Middle frontal gyrus (tissue), 1 donor: Measurements from ENCODE around the gene SFXN1.
"Not testable (repeated sequence)": the region's sequence is repeated elsewhere in the genome, so short reads cannot be mapped to it uniquely, and the experiment has no call there.

ENCODE experiments used
- DNase-seq: peaks from one replicate; pipeline ENCODE4 v3.0.0-alpha.2; 2015; ENCODE audit warnings: low spot score; ENCODE audit errors: extremely low spot score

The SFXN1 gene

GRCh38 chr5:175493726-175494125 lies 15.4 kb downstream of the SFXN1 start:
- no peak for DNase-seq

DNA sequence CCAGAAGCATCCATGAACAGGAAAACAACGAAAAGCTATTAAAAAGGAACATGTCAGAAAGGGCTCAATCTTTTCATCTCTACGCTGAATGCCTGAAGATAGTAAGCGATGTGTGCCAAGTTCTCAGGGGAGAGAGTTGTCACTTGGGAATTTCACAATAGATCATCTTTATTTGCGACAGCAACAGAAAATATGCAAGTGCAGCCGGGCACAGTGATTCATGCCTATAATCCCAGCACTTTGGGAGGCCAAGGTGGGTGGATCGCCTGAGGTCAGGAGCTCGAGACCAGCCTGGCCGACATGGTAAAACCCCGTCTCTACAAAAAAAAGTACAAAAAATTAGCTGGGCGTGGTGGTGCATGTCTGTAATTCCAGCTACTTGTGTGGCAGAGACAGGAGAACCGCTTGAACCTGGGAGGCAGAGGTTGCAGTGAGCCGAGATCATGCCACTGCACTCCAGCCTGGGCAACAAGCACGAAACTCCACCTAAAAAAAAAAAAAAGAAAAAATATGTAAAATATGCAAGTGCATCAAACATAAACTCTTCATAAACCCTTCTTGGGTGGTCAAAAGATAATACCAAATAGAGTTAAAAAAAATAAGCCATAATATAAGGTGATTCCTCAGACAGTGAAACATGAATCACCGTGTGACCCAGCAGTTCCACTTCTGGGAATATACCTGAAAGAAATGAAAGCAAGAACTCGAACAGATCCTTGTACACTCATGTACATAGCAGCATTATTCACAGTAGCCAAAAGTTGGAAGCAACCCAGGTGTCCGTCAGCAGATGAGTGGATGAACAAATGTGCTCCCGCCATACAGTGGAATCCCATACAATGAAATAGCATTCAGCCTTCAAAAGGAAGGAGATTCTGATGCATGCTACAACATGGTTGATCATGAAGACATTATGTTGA lies 16.2 kb downstream of the SFXN1 start:
- no peak for DNase-seq

DNA sequence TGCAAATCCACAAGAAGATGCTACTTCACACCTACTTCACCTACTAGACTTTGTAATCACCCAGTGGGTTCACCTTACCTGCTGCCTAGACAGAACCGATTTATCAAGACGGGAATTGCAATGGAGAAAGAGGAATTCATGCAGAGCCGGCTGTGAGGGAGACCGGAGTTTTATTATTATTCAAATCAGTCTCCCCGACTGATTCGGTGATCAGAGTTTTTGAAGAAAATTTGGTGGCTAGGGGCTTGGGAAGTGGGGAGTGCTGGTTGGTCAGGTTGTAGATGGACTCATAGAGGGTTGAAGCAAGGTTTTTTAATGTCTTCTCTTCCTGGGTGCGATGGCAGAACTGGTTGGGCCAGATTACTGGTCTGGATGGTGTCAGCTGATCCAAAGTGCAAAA lies 23.4 kb downstream of the SFXN1 start:
- no peak for DNase-seq

DNA sequence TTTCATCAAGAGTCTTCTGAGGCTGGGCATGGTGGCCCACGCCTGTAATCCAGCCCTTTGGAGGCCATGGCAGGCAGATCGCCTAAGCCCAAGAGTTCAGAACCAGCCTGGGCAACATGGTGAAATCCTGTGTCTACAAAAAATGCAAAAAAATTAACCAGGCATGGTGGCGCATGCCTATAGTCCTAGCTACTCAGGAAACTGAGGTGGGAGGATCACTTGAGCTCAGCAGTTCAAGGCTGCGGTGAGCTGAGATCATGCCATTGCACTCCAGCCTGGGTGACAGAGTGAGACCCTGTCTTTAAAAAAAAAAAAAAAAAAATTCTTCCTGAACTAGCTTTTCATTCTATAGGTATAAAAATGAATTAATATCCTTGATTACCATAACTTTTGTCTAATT lies 29.3 kb downstream of the SFXN1 start:
- DNase-seq: not testable (repeated sequence)

DNA sequence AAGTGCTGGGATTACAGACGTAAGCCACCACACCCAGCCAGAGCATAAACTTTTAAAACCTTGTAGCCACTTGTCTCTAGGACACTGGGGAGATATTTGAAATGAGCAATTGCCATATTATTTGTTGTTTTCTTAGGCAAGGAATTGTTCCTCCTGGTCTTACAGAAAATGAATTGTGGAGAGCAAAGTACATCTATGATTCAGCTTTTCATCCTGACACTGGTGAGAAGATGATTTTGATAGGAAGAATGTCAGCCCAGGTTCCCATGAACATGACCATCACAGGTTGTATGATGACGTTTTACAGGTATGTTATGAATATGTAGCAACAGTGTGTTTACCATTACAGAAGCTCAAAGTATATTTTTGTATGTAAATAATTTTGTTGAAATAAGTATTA lies 30.5 kb downstream of the SFXN1 start:
- no peak for DNase-seq

- DNase-seq: no peak
Measured at GRCh38 chr5:175513297-175513696, 34.9 kb downstream of the SFXN1 start.

- no peak for DNase-seq
Measured at GRCh38 chr5:175513726-175514125, 35.4 kb downstream of the SFXN1 start.

GRCh38 chr5:175516933-175517823 lies 38.8 kb downstream of the SFXN1 start:
- DNase-seq: peak; percentile 17

DNA sequence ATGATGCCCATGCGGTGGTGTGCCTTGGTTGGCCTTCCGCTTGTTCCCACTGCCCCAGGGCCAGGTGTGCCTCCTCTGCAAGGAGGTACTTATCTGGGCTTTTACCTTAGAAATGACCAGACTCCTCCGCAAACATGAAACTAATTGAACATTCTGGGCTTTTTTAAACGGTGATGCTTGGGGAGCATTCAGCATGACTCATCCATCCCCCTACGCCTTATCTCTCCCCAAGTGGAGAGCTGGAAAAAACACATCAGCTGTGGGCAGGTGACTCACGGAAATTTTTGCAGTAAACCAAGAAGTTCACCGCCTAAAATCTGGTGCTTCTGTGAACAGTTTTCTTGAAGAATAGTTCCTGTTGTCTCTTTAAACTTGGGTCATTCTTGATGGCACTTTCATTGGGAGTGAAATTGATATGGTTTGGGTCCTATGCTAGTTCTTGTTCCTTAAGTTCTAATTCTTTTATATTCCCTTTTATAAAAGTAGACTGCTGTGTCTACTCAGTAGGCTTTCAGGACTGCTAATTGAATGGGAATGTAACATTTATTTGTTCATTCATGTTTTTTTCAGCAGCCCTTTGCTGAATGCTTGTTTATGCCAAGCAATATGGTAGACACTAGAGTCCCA lies 39.6 kb downstream of the SFXN1 start:
- DNase-seq: peak; percentile 58

DNA sequence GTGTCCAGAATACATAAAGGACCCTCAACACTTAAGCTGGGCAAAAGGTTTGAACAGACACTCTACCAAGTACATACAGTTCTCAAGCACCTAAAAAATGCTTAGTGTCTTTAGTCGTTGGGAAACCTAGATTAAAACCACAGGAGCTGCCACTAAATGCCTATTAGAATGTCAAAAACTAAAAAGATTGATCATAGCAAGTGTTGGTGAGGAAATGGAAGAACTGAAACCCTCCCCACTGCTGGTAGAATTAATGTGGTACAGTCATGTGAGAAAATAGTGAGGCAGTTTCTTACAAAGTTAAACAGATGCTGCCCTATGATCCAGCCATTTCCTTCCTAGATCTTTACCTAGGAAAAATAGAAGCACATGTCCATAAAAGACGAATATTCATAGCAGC lies 40.6 kb downstream of the SFXN1 start:
- no peak for DNase-seq

DNA sequence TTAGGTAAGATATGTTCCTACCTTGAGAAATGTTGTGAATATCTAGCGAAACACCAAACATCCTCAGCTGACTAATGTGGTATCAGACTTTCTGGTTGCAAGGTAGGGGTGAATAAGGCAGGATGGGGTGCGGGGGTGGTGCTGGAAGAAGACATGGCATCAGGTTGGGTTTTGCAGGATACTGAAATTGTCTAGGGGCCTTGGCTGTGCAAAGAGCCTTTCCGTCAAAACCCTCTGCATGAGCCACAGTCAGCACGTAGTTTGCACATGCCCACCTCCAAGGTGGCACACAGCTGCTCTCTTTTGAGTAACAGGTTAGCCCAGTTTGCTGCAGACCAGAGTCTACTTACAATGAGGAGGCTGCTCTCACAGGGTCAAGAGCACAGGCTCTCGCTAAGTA lies 42.0 kb downstream of the SFXN1 start:
- DNase-seq: no peak

DNA sequence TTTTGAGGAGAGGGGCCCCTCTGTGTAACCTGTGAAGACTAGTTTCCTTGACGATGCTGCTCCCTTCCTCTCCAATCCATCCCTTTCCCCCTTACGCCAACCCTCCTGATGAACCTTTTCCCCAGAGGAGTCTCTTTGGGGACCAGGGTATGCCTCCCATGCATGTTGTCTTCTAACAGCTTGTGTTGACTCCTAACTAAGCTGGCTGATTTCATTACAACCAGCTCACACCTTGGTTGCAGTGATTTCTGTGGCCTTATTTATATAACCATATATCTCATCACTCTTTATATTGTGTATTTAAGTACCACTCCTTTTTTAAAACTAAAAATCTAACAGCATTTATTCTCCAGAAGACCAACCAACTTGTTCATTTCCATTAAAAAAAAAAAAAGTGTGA lies 42.5 kb downstream of the SFXN1 start:
- DNase-seq: peak; percentile 27

DNA sequence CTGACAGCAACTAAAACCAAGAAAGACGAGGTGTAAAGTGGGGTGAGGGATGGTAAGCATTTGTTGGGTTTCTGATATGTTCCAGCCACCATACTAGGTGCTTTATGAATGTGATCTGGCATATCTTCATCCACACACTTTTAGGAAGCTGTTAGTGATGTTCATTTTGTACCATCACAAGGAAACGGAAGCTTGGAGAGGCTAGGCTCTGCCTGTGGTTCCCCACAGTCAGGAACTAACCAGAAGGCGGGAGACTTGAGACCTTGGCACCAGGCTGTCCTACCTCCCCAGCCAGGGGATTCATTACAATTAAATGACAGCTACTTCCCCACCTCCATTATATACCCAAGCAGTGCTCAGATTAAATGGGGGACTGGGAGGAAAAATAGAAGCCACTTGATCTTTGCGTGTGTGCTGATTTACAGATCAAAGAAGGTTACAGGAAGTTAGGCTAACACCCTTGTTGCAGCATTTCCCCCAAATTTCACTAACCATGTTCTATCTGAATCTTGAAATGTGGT lies 43.0 kb downstream of the SFXN1 start:
- no peak for DNase-seq

- DNase-seq: no peak
Measured at GRCh38 chr5:175523292-175523691, 44.9 kb downstream of the SFXN1 start.

DNA sequence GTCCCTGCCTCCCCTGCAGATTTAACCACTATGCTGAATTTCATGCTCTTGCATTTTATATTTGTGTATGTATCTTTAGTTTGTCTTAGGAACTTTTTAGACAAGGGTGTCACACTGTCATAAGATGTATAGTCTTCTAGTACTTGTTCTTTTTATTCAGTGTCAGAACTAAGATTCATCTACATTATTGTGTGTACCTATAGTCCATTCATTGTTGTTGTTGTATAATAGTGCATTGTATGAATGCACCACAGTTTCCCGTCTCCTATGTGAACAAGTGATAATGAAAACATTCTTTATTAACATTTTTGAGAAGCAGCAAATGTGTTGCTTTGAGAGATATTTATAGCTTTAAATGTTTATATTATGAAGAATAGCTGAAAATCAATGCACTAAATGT lies 45.9 kb downstream of the SFXN1 start:
- no peak for DNase-seq

DNA sequence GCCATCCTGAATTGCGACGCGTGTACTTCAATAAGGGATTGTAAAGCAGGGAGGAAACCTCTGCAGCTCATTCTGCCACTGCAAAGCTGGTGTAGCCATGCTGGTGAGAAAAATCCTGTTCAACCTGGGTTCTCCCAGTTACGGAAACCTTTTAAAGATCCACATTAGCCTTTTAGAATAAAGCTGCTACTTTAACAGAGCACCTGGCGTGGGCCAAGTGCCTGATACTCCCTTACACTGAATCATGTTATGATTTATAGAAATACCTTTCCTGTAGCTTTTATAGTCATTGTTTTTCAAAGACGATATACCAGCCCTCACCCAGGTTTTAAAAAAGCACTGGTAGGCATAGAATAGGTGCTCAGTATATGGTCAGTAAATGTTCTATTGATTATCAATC lies 48.3 kb downstream of the SFXN1 start:
- DNase-seq: no peak

DNA sequence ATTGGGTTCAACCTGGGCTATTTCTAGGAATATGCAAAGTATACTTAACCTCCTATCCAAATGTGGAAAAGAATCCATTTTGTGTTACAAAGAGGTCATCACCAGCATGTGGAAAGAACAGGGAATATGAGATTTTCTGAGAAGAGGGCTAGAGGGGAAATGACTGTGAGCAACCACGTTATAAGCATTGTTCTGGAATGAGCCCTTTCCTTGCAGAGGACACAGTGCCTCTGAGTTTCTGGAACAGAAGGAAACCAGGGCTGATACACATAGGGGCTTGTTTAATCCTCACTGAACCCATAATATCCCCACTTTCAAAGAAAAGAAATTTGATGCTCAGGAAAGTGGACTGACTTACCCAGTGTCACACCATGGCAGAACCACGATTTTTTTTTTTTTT lies 53.0 kb downstream of the SFXN1 start:
- no peak for DNase-seq

DNA sequence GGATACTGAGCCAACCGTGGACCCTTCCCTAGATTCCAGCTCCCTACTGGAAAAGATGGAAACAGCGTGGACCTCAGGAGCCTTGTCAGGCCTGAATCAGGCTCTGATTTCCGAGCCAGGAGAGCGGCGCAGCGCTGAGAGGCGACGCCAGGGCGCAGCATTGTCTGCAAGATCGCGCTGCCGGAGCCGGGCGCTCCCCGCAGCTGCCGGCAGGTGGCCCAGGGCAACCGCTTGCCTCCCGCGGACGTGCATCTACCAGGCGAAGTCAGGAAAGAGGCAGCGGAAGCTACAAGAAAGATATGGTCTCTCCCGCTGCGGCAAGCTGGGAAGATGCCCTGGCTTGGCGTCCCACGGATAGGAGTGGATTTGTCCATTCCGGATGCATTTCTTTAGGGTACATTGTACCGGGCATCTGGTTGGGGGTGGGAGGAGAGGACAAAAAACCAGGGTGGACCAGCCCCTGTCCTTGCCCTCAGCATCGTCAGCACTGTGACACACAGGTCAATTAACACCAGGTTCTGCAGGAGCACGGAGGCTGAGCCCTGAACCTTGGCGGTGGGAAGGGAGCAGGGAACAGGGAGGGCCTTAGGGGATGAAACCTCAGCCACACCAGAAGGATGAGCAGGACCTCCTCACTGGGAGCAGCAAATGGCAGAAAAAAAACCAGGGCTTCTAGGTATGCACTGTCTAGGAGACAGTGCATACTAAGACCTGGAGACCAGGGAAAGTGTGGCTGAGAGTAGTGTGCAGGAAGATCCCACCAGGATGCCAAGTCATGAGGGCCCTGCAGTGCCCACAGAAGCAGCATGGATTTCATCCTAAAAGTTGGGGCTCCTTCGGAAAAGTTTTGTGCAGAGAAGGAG lies 55.9 kb downstream of the SFXN1 start:
- DNase-seq: peak; percentile 80

- DNase-seq: not testable (repeated sequence)
Measured at GRCh38 chr5:175535331-175535730, 57.0 kb downstream of the SFXN1 start.

DNA sequence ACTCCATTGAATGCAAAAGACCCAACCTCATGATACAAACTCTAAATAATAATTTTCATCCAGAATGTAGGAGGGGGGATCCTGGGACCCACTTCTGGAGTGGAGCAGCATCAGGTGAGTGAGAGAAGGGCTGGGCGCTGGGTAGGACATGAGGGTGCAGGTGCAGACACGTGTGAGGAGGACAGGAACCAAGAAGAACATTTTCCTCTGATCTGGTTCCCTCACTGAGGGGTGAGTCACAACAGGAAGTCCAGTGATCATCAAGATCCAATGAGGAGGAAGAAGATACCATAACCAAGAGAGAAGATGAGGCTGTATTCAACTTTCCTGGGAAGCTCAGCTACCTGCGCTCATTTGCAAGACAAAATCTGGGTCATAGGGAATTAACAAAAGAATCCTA lies 57.4 kb downstream of the SFXN1 start:
- DNase-seq: no peak

GRCh38 chr5:175538576-175538975 lies 60.2 kb downstream of the SFXN1 start:
- DNase-seq: no peak
